SK-N-SH (cell line): Measurements from ENCODE around the gene CELF5. TPM values are rescaled to one million over a fixed set of nuclear protein-coding genes. Genes with fewer than 3 reads are reported as not detected.

Source experiments
- CTCF ChIA-PET: fragments of 300-600, 350-600 bp; formaldehyde crosslinking; extraction: SDS; loops from one replicate; lab custom pipeline; 2021; lab: Yijun Ruan, JAX
- POLR2A ChIA-PET: fragments of 350-600 bp; sonication (Branson Sonifier 250); formaldehyde crosslinking; extraction: SDS; loops from one replicate; lab custom pipeline; 2020; ENCODE audit warnings: antibody characterized with exemption, inconsistent platforms; lab: Yijun Ruan, JAX
- DNase-seq: peaks from one replicate; pipeline ENCODE4 v3.0.0; 2012
- H2AFZ ChIP-seq: fragments of 200-600 bp; sonication (generic); 2 replicates; pipeline ENCODE4 v1.8.1; 2016; ENCODE audit warnings: antibody characterized with exemption, mild to moderate bottlenecking, low read depth
- H3F3A ChIP-seq: fragments of 200-600 bp; sonication (generic); replicated peaks from 2 replicates; pipeline ENCODE3; 2016; ENCODE audit warnings: antibody characterized with exemption, mild to moderate bottlenecking; ENCODE audit not compliant: insufficient read depth
- H3K27ac ChIP-seq, 2 experiments: fragments of 200-500 bp in 1 of 2; fragments of 200-600 bp in 1 of 2; sonication (Bioruptor generic) in 1 of 2; sonication (generic), shearing (Covaris generic) in 1 of 2; 2 replicates each; pipeline versions ENCODE4 v1.5.1 to v1.6.1; 2014 to 2016; ENCODE audit warnings: low read depth in 2 of 2, inconsistent platforms in 1 of 2, low read length in 1 of 2, mild to moderate bottlenecking in 1 of 2, mixed read lengths in 1 of 2
- H3K27me3 ChIP-seq: fragments of 200-600 bp; sonication (generic), shearing (Covaris generic); 2 replicates; pipeline ENCODE4 v1.6.1; 2016; ENCODE audit warnings: mixed run types; ENCODE audit not compliant: insufficient read depth
- H3K36me3 ChIP-seq, 2 experiments: fragments of 200-500 bp in 1 of 2; fragments of 200-600 bp in 1 of 2; sonication (Bioruptor generic) in 1 of 2; sonication (generic) in 1 of 2; replicated peaks in 1 of 2; 2 replicates each; pipeline versions ENCODE3 to v1.5.1; 2014 to 2016; ENCODE audit warnings: low read length in 1 of 2, mild to moderate bottlenecking in 1 of 2; ENCODE audit not compliant: insufficient read depth in 2 of 2, control insufficient read depth in 1 of 2
- H3K4me1 ChIP-seq, 2 experiments: fragments of 200-500 bp in 1 of 2; fragments of 200-600 bp in 1 of 2; sonication (Bioruptor generic) in 1 of 2; sonication (generic), shearing (Covaris generic) in 1 of 2; 2 replicates each; pipeline versions ENCODE4 v1.5.1 to v1.6.1; 2014 to 2016; ENCODE audit warnings: low read depth in 1 of 2, low read length in 1 of 2, mixed run types in 1 of 2; ENCODE audit not compliant: insufficient read depth in 2 of 2, control insufficient read depth in 1 of 2
- H3K4me2 ChIP-seq: fragments of 200-600 bp; sonication (generic), shearing (Covaris generic); 2 replicates; pipeline ENCODE4 v1.6.1; 2017; ENCODE audit warnings: mixed run types
- H3K4me3 ChIP-seq, 2 experiments: fragments of 200-500 bp in 1 of 2; fragments of 200-600 bp in 1 of 2; sonication (Bioruptor generic) in 1 of 2; sonication (generic), shearing (Covaris generic) in 1 of 2; 2 replicates each; pipeline versions ENCODE4 v1.5.1 to v1.8.1; 2014 to 2016; ENCODE audit warnings: low read depth in 2 of 2, inconsistent platforms in 1 of 2, low read length in 1 of 2, mild to moderate bottlenecking in 1 of 2, mixed read lengths in 1 of 2, moderate library complexity in 1 of 2
- H3K79me2 ChIP-seq: fragments of 200-600 bp; sonication (generic); 2 replicates; pipeline ENCODE4 v1.8.1; 2017; ENCODE audit warnings: mild to moderate bottlenecking; ENCODE audit not compliant: insufficient read depth
- H3K9ac ChIP-seq: fragments of 200-600 bp; sonication (generic); 2 replicates; pipeline ENCODE4 v1.6.1; 2017; ENCODE audit warnings: mixed run types
- H3K9me2 ChIP-seq: fragments of 200-600 bp; sonication (generic); 2 replicates; pipeline ENCODE4 v1.6.1; 2017; ENCODE audit warnings: mixed run types
- H3K9me3 ChIP-seq: fragments of 200-600 bp; sonication (generic); 2 replicates; pipeline ENCODE4 v1.6.1; 2017; ENCODE audit warnings: mixed run types, mild to moderate bottlenecking, moderate library complexity
- H4K20me1 ChIP-seq: fragments of 200-600 bp; sonication (generic); 2 replicates; pipeline ENCODE4 v1.6.1; 2017; ENCODE audit warnings: mild to moderate bottlenecking, mixed run types; ENCODE audit not compliant: insufficient read depth
- CTCF ChIP-seq: fragments of 200-600 bp; sonication (generic); IDR thresholded peaks from 2 replicates; pipeline ENCODE4 v1.6.1; 2017; ENCODE audit warnings: antibody characterized with exemption, mild to moderate bottlenecking, moderate library complexity
- ELF1 ChIP-seq: IDR thresholded peaks from 2 replicates; pipeline ENCODE4 v1.4.0; 2012
- EZH2phosphoT487 ChIP-seq: fragments of 200-600 bp; sonication (generic); IDR thresholded peaks from 2 replicates; pipeline ENCODE4 v1.6.1; 2017; ENCODE audit warnings: low read depth, mixed run types, mild to moderate bottlenecking, antibody characterized with exemption, moderate library complexity, borderline replicate concordance
- FOXJ3 ChIP-seq: sonication (generic); formaldehyde crosslinking; IDR thresholded peaks from 2 replicates; pipeline ENCODE4 v1.5.1; 2020; ENCODE audit warnings: mild to moderate bottlenecking, missing genetic modification reagents
- FOXM1 ChIP-seq: IDR thresholded peaks from 2 replicates; pipeline ENCODE4 v1.4.0; 2012; ENCODE audit warnings: low read depth, mild to moderate bottlenecking
- GABPA ChIP-seq: IDR thresholded peaks from 2 replicates; pipeline ENCODE4 v1.4.0; 2012; ENCODE audit warnings: low read depth, mild to moderate bottlenecking
- GATA2 ChIP-seq: sonication (generic); formaldehyde crosslinking; IDR thresholded peaks from 2 replicates; pipeline ENCODE4 v1.5.0; 2020; ENCODE audit warnings: mild to moderate bottlenecking, missing genetic modification reagents
- IRF3 ChIP-seq: fragments of 150-350 bp; IDR thresholded peaks from 2 replicates; pipeline ENCODE4 v1.6.1; 2016; ENCODE audit warnings: mild to moderate bottlenecking, low read depth, low read length
- MEF2A ChIP-seq: IDR thresholded peaks from 2 replicates; pipeline ENCODE4 v1.4.0; 2012; ENCODE audit warnings: low read depth, borderline replicate concordance
- MXI1 ChIP-seq: IDR thresholded peaks from 2 replicates; pipeline ENCODE4 v1.6.1; 2012; ENCODE audit warnings: mild to moderate bottlenecking, low read depth, low read length, improper control_type of control experiment
- NFIC ChIP-seq: IDR thresholded peaks from 2 replicates; pipeline ENCODE4 v1.4.0; 2012; ENCODE audit warnings: borderline replicate concordance
- NRF1 ChIP-seq: IDR thresholded peaks from 2 replicates; pipeline ENCODE4 v1.6.1; 2012; ENCODE audit warnings: low read depth, mild to moderate bottlenecking, low read length
- PBX3 ChIP-seq: IDR thresholded peaks from 2 replicates; pipeline ENCODE4; 2012
- TAF1 ChIP-seq: IDR thresholded peaks from 2 replicates; pipeline ENCODE4 v1.6.1; 2012; ENCODE audit warnings: low read depth, mild to moderate bottlenecking, low read length, moderate library complexity, borderline replicate concordance
- TEAD4 ChIP-seq: IDR thresholded peaks from 2 replicates; pipeline ENCODE4 v1.4.0; 2012; ENCODE audit warnings: mild to moderate bottlenecking, borderline replicate concordance; ENCODE audit not compliant: insufficient read depth
- YY1 ChIP-seq: IDR thresholded peaks from 2 replicates; pipeline ENCODE4 v1.4.0; 2012; ENCODE audit warnings: low read depth, mild to moderate bottlenecking
- WGBS: methylation state at CpG from one replicate; pipeline ENCODE4 v1.1.6; 2017; ENCODE audit warnings: low lambda C conversion rate; 5-methylcytosine and 5-hydroxymethylcytosine counted together
- polyA plus RNA-seq, 3 experiments: library from polyadenylated mRNA; depleted of rRNA; stranded (reverse); fragments of >200 nt; gene quantifications; 2 replicates each; pipeline ENCODE4 v1.2.3, GENCODE V29; 2012
- TF ChIP-seq, protein P1 (sequence below): IDR thresholded peaks from 2 replicates; pipeline ENCODE4 v1.4.0; 2012; ENCODE audit warnings: low read depth
- TF ChIP-seq, protein P2 (sequence below): IDR thresholded peaks from 2 replicates; pipeline ENCODE4 v1.4.0; 2012; ENCODE audit warnings: low read depth, borderline replicate concordance
- TF ChIP-seq, protein P3 (sequence below): IDR thresholded peaks from 2 replicates; pipeline ENCODE4 v1.6.1; 2012; ENCODE audit warnings: mild to moderate bottlenecking, low read depth, low read length, moderate library complexity

CELF5 gene
- polyA plus RNA-seq, 1 of the 3 experiments (the other 2 are of a cell fraction), result 0.33 TPM

DNA sequence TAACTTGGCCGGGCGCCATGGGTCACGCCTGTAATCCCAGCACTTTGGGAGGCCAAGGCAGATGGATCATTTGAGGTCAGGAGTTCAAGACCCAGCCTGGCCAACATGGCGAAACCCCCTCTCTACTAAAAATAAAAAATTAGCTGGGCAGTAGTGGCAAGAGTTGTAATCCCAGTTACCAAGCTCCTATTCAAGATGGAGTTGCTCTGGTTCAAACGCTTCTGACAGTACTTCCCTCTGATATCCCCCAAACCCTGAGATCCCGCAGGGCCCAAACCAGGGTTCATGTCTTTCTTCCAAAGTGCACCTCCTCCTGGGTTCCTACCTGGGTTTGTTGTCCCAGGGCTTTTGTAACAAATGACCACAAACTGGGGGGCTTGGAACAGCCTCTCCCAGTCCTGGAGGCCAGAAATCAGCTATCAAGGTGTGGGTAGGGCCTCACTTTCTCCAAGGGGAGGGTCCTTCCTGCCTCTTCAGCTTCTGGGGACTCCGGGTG lies 13.7 kb downstream of the CELF5 start:
- H4K20me1 ChIP-seq, result no peaks in the 10 kb centered on the region
- H3K36me3 ChIP-seq, result no peaks in the 10 kb centered on the region
- TF ChIP-seq NRF1 (no peak), TEAD4 (no peak), PBX3 (no peak), MXI1 (no peak), CTCF (no peak), YY1 (no peak), TAF1 (no peak), FOXM1 (no peak), NFIC (no peak), ELF1 (no peak), GABPA (no peak), EZH2phosphoT487 (no peak), MEF2A (no peak), GATA2 (CRISPR knock-in tag) (no peak), FOXJ3 (CRISPR knock-in tag) (no peak), IRF3 (no peak)
- TF ChIP-seq, protein P1, sequence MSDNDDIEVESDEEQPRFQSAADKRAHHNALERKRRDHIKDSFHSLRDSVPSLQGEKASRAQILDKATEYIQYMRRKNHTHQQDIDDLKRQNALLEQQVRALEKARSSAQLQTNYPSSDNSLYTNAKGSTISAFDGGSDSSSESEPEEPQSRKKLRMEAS, result no peak
- TF ChIP-seq, protein P2, sequence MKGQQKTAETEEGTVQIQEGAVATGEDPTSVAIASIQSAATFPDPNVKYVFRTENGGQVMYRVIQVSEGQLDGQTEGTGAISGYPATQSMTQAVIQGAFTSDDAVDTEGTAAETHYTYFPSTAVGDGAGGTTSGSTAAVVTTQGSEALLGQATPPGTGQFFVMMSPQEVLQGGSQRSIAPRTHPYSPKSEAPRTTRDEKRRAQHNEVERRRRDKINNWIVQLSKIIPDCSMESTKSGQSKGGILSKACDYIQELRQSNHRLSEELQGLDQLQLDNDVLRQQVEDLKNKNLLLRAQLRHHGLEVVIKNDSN, result no peak
- TF ChIP-seq, protein P3, sequence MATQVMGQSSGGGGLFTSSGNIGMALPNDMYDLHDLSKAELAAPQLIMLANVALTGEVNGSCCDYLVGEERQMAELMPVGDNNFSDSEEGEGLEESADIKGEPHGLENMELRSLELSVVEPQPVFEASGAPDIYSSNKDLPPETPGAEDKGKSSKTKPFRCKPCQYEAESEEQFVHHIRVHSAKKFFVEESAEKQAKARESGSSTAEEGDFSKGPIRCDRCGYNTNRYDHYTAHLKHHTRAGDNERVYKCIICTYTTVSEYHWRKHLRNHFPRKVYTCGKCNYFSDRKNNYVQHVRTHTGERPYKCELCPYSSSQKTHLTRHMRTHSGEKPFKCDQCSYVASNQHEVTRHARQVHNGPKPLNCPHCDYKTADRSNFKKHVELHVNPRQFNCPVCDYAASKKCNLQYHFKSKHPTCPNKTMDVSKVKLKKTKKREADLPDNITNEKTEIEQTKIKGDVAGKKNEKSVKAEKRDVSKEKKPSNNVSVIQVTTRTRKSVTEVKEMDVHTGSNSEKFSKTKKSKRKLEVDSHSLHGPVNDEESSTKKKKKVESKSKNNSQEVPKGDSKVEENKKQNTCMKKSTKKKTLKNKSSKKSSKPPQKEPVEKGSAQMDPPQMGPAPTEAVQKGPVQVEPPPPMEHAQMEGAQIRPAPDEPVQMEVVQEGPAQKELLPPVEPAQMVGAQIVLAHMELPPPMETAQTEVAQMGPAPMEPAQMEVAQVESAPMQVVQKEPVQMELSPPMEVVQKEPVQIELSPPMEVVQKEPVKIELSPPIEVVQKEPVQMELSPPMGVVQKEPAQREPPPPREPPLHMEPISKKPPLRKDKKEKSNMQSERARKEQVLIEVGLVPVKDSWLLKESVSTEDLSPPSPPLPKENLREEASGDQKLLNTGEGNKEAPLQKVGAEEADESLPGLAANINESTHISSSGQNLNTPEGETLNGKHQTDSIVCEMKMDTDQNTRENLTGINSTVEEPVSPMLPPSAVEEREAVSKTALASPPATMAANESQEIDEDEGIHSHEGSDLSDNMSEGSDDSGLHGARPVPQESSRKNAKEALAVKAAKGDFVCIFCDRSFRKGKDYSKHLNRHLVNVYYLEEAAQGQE, result no peak
- TF ChIP-seq, all 33 proteins: peak for 0
- WGBS, result 77% methylated on average over 7 of the region's 7 CpGs
- H3K4me3 ChIP-seq, result no peak overlapping the region
- H2AFZ ChIP-seq, result no peak overlapping the region
- CTCF ChIA-PET, result interaction anchor here (1.4 to 2.2 kb wide), 3 partner anchors 13 to 35 kb away, joined by 3 to 6 read pairs (median 4); partner anchors contain the start of gene CELF5
- H3K4me2 ChIP-seq, result no peak overlapping the region
- POLR2A ChIA-PET, result no interaction called here
- no peak overlapping the region for H3K27ac ChIP-seq
- DNase-seq, result no peak
- no peaks in the 10 kb centered on the region for H3K79me2 ChIP-seq
- no peaks in the 10 kb centered on the region for H3F3A ChIP-seq
- H3K9ac ChIP-seq, result no peak overlapping the region
- no peaks in the 10 kb centered on the region for H3K9me2 ChIP-seq
- H3K9me3 ChIP-seq, result no peaks in the 10 kb centered on the region
- H3K27me3 ChIP-seq, result no peaks in the 10 kb centered on the region
- no peaks in the 10 kb centered on the region for H3K4me1 ChIP-seq
